HG03064 (cell line): ENCODE results near the gene CEP85L.

ENCODE experiments used
- ATAC-seq: cut with Tn5 transposase; IDR thresholded peaks from one replicate; pipeline ENCODE4 v1.9.1; 2021; ENCODE audit warnings: low read depth; ENCODE audit not compliant: unreplicated experiment

Gene CEP85L

GRCh38 chr6:118625833-118626232 is 25.6 kb downstream of the CEP85L start:
- ATAC-seq = no peak

- ATAC-seq = no peak
Observed at GRCh38 chr6:118621799-118622470, 29.5 kb downstream of the CEP85L start.

- ATAC-seq = no peak
Observed at GRCh38 chr6:118620202-118620601, 31.2 kb downstream of the CEP85L start.

- ATAC-seq = no peak
Observed at GRCh38 chr6:118618676-118619377, 32.6 kb downstream of the CEP85L start.

GRCh38 chr6:118617417-118617816 is 34.0 kb downstream of the CEP85L start:
- ATAC-seq = no peak

- no peak for ATAC-seq
Observed at GRCh38 chr6:118611334-118611733, 40.1 kb downstream of the CEP85L start.

- ATAC-seq = no peak
Observed at GRCh38 chr6:118606858-118607257, 44.5 kb downstream of the CEP85L start.

- peak; percentile 73 for ATAC-seq
Observed at GRCh38 chr6:118606268-118606667, 45.1 kb downstream of the CEP85L start.

GRCh38 chr6:118603372-118603771 is 48.0 kb downstream of the CEP85L start:
- ATAC-seq = no peak

- no peak for ATAC-seq
Observed at GRCh38 chr6:118602300-118602699, 49.1 kb downstream of the CEP85L start.

- ATAC-seq = no peak
Observed at GRCh38 chr6:118598324-118598723, 53.1 kb downstream of the CEP85L start.

- no peak for ATAC-seq
Observed at GRCh38 chr6:118597636-118598035, 53.8 kb downstream of the CEP85L start.

GRCh38 chr6:118596774-118597320 is 54.5 kb downstream of the CEP85L start:
- no peak for ATAC-seq

GRCh38 chr6:118594877-118595276 is 56.5 kb downstream of the CEP85L start:
- no peak for ATAC-seq

GRCh38 chr6:118591897-118592296 is 59.5 kb downstream of the CEP85L start:
- ATAC-seq = no peak

- no peak for ATAC-seq
Observed at GRCh38 chr6:118589649-118590365, 61.6 kb downstream of the CEP85L start.

- ATAC-seq = no peak
Observed at GRCh38 chr6:118589186-118589585, 62.2 kb downstream of the CEP85L start.

- no peak for ATAC-seq
Observed at GRCh38 chr6:118588626-118589025, 62.8 kb downstream of the CEP85L start.

- ATAC-seq = no peak
Observed at GRCh38 chr6:118586746-118587485, 64.5 kb downstream of the CEP85L start.

GRCh38 chr6:118584911-118585310 is 66.5 kb downstream of the CEP85L start:
- no peak for ATAC-seq
